ENCODE data around the gene P4HA3.

DNA sequence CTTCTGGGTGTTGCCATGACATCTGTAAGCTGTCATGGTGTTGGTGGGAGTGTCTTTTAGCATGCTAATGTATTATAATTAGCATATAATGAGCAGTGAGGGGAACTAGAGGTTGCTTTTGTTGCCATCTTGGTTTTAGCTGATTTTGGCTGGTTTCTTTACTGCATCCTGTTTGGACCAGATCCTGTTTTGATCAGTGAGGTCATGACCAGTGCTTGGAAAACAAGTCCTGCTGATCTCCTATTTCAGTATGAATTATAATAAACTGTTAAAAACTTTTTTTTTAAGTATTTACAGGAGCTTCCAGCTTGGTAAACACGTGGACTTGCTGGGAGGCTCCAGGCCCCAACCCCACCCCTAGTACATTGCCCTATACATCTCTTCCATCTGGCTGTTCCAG, 30.5 kb upstream of the P4HA3 start:
- no peak for TF ChIP-seq POLR2A (IDR thresholded peaks at IDR 0.05; ENCODE audit: borderline replicate concordance, extremely low read depth, insufficient read depth, insufficient read length)
- TF ChIP-seq, protein P1, sequence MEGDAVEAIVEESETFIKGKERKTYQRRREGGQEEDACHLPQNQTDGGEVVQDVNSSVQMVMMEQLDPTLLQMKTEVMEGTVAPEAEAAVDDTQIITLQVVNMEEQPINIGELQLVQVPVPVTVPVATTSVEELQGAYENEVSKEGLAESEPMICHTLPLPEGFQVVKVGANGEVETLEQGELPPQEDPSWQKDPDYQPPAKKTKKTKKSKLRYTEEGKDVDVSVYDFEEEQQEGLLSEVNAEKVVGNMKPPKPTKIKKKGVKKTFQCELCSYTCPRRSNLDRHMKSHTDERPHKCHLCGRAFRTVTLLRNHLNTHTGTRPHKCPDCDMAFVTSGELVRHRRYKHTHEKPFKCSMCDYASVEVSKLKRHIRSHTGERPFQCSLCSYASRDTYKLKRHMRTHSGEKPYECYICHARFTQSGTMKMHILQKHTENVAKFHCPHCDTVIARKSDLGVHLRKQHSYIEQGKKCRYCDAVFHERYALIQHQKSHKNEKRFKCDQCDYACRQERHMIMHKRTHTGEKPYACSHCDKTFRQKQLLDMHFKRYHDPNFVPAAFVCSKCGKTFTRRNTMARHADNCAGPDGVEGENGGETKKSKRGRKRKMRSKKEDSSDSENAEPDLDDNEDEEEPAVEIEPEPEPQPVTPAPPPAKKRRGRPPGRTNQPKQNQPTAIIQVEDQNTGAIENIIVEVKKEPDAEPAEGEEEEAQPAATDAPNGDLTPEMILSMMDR (IDR thresholded peaks at IDR 0.05 in 2 of 3, conservative IDR thresholded peaks at IDR 0.05 in 1 of 3; ENCODE audit: borderline replicate concordance in 1 of 3, insufficient read depth in 1 of 3, low read depth in 2 of 3, low read length in 2 of 3), result no peak
